Measurements from ENCODE around the gene ERG. TPM values are rescaled to one million over a fixed set of nuclear protein-coding genes. Genes with fewer than 3 reads are reported as not detected.

Gene ERG
- 0.07 to 0.09 TPM (median 0.08 TPM) in 4 of 5 replicates, not detected in the other for total RNA-seq (2022; extraction: Qiagen RNA extraction)

GRCh38 chr21:38498057-38498833 is at the start of gene ERG:
Gene ERG (minus strand): TSS chr21:38498477. CDS start chr21:38498380, 97 bp downstream.

Other genes starting within 250 kb of the ERG start
- 0.16 to 0.22 TPM in 2 of 5 replicates, not detected in the others for gene KCNJ15, start 241.5 kb downstream of the ERG start, total RNA-seq (2022; extraction: Qiagen RNA extraction)

All from A549 treated with dexamethasone at 1 μM for 4 hours (cell line).